Measurements from ENCODE around the gene EYS. TPM values are rescaled to one million over a fixed set of nuclear protein-coding genes. Genes with fewer than 3 reads are reported as not detected.

The EYS gene
- polyA plus RNA-seq, 2 of the 4 experiments (the other 2 are of a cell fraction): 0.03 to 0.06 TPM

- CTCF ChIA-PET: interaction anchor here (3.3 kb wide), 1 partner anchor 322 kb away, joined by 16 read pairs; no protein-coding TSS in a partner anchor
- WGBS (ENCODE audit: missing lambda C conversion rate): 46% methylated on average over 8 of the region's 8 CpGs
Observed at GRCh38 chr6:64335195-64335594, 1371.8 kb downstream of the EYS start.

GRCh38 chr6:64334636-64335035 lies 1372.4 kb downstream of the EYS start:
- CTCF ChIA-PET: interaction anchor here (3.3 kb wide), 1 partner anchor 322 kb away, joined by 16 read pairs; no protein-coding TSS in a partner anchor
- ATAC-seq: no peak

More at GRCh38 chr6:64335195-64335594, 1371.8 kb downstream of the EYS start:
- Histone ChIP-seq H3K9me3 (no peaks in the 10 kb centered on the region), H3K4me3 (no peak overlapping the region), H3K4me1 (no peaks in the 10 kb centered on the region), H3K27ac (no peak overlapping the region), H3K4me2 (no peak overlapping the region)
- FAIRE-seq (no peak), DNase-seq (ENCODE audit: low read depth in 1 of 2, low spot score in 1 of 2) (no peak), ATAC-seq (no peak)
- POLR2A ChIA-PET: no interaction called here
- TF ChIP-seq E2F6 (IDR thresholded peaks at IDR 0.05; ENCODE audit: borderline replicate concordance, low read depth) (no peak), BHLHE40 (IDR thresholded peaks at IDR 0.05; ENCODE audit: low read depth, low read length) (no peak), MAFK (IDR thresholded peaks at IDR 0.05; ENCODE audit: partially characterized antibody) (no peak), RARB (CRISPR knock-in tag; IDR thresholded peaks at IDR 0.05) (no peak), EHMT2 (IDR thresholded peaks at IDR 0.05; ENCODE audit: low read depth) (no peak), CBX2 (IDR thresholded peaks at IDR 0.05; ENCODE audit: borderline replicate concordance, low read depth) (no peak), POLR2AphosphoS2 (conservative IDR thresholded peaks at IDR 0.05; ENCODE audit: low read length) (no peak), ATOH8 (CRISPR knock-in tag; IDR thresholded peaks at IDR 0.05; ENCODE audit: low read depth) (no peak), ELK1 (IDR thresholded peaks at IDR 0.05; ENCODE audit: low read depth, low read length) (no peak), RFX5 (IDR thresholded peaks at IDR 0.05) (no peak), HOXA7 (CRISPR knock-in tag; IDR thresholded peaks at IDR 0.05) (no peak)

More at GRCh38 chr6:64334636-64335035, 1372.4 kb downstream of the EYS start:
- 70% methylated on average over 1 of the region's 1 CpG for WGBS (ENCODE audit: missing lambda C conversion rate)
- DNase-seq (ENCODE audit: low read depth in 1 of 2, low spot score in 1 of 2): no peak
- no peaks in the 10 kb centered on the region for H3K4me1 ChIP-seq
- H3K9me3 ChIP-seq: no peaks in the 10 kb centered on the region
- FAIRE-seq: no peak
- TF ChIP-seq MYC (IDR thresholded peaks at IDR 0.05; ENCODE audit: borderline replicate concordance, low read length) (no peak), ZC3H11A (IDR thresholded peaks at IDR 0.05) (no peak), FOSL2 (IDR thresholded peaks at IDR 0.05) (no peak), FOSL2 (CRISPR knock-in tag; IDR thresholded peaks at IDR 0.05) (no peak), GATA3 (IDR thresholded peaks at IDR 0.05; ENCODE audit: borderline replicate concordance) (no peak), REST (IDR thresholded peaks at IDR 0.05) (no peak), FOSB (CRISPR knock-in tag; IDR thresholded peaks at IDR 0.05) (no peak), JUNB (IDR thresholded peaks at IDR 0.05) (no peak), NFE2L2 (conservative IDR thresholded peaks at IDR 0.05; ENCODE audit: low read length) (no peak), NPAS2 (CRISPR knock-in tag; IDR thresholded peaks at IDR 0.05; ENCODE audit: borderline replicate concordance) (no peak), MAFK (IDR thresholded peaks at IDR 0.05; ENCODE audit: partially characterized antibody) (no peak), HOXB13 (CRISPR knock-in tag; IDR thresholded peaks at IDR 0.05; ENCODE audit: low read depth) (no peak), FOXS1 (CRISPR knock-in tag; IDR thresholded peaks at IDR 0.05) (no peak), KDM5A (IDR thresholded peaks at IDR 0.05) (no peak), RCOR1 (IDR thresholded peaks at IDR 0.05; ENCODE audit: low read depth, low read length) (no peak)
- no peak overlapping the region for H3K4me2 ChIP-seq
- no peak overlapping the region for H3K4me3 ChIP-seq
- H3K27ac ChIP-seq: no peak overlapping the region
- POLR2A ChIA-PET: no interaction called here

Measured in A549 (cell line).